Esophagus squamous epithelium (tissue), 4 donors: Measurements from ENCODE around the gene GABRG3.

ENCODE experiments used
- CTCF ChIP-seq, 6 experiments: fragments of 450-650 bp in 4 of 6; fragments of 200-600 bp in 2 of 6; sonication (generic) in 2 of 6; IDR thresholded peaks; one replicate each; pipeline ENCODE4 v1.5.1; 2016 to 2019; ENCODE audit warnings: antibody characterized with exemption in 6 of 6, mild to moderate bottlenecking in 4 of 6, moderate library complexity in 4 of 6
- POLR2A ChIP-seq, 4 donors: fragments of 450-650 bp; IDR thresholded peaks; one replicate each; pipeline ENCODE4 v1.6.1; 2017; ENCODE audit warnings: antibody characterized with exemption in 4 of 4, mild to moderate bottlenecking in 4 of 4, moderate library complexity in 3 of 4

GRCh38 chr15:27448234-27448633 is 477.3 kb downstream of the GABRG3 start:
- TF ChIP-seq POLR2A (IDR thresholded peaks at IDR 0.05) (no peak), CTCF (IDR thresholded peaks at IDR 0.05) (no peak)
